Measurements from ENCODE around the gene CPSF4. TPM values are rescaled to one million over a fixed set of nuclear protein-coding genes. Genes with fewer than 3 reads are reported as not detected.
"Not testable (repeated sequence)": the region's sequence is repeated elsewhere in the genome, so short reads cannot be mapped to it uniquely, and the experiment has no call there.

CPSF4 gene
- total RNA-seq, 1 donor from 2014 or later = 89.9 TPM

DNA sequence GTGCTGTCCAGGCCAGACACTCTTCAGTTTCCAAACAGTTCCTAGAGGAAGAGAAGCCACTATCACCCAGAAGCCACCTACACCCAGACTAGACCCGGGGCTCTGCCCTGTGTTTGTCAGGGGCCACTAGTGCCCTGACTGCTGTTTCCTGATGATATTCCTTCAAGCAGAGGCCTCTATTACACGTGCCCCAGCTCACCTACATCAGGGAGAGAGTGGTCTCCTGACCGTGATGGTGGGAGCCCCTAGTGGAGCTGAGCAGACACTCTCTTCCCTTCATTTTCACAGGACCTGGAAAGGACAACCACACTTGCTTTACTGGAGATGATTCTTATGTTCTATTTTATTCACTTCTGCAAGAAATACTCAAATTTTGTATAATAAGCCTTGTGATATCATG is 52.1 kb downstream of the CPSF4 start:
- DNase-seq (ENCODE audit: low spot score) = no peak
- H3K9me3 Mint-ChIP-seq = peaks cover 51% of the 10 kb centered on the region
- H3K27ac Mint-ChIP-seq = no peak overlapping the region
- intact Hi-C loops (cut with micrococcal nuclease) = no loop called here
- H3K4me3 Mint-ChIP-seq (ENCODE audit: low read depth) = no peak overlapping the region
- peaks cover 84% of the 10 kb centered on the region for H3K36me3 Mint-ChIP-seq (ENCODE audit: low read depth)
- H3K4me1 Mint-ChIP-seq (ENCODE audit: low read depth) = no peaks in the 10 kb centered on the region
- no peaks in the 10 kb centered on the region for H3K27me3 Mint-ChIP-seq (ENCODE audit: low read depth)

DNA sequence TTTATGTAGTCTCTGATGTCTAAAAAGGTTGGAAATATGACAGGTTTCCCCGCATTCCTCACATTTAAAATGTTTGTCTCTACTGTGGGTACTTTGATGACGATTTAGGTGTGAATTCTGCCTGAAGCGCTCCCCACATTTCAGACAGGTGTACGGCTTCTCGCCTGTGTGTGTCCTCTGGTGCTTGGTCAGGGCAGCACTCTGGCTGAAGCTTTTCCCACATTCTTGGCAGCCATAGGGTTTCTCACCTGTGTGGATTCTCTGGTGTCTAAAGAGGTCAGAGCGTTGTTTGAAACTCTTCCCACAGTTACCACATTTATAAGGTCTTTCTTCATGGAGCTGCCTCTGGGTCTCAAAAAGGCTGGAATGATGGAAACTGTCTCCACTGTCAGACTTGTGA is 55.1 kb downstream of the CPSF4 start:
- Mint-ChIP-seq H3K27ac (no peak overlapping the region), H3K4me3 (ENCODE audit: low read depth) (no peak overlapping the region), H3K36me3 (ENCODE audit: low read depth) (peaks cover 87% of the 10 kb centered on the region), H3K9me3 (peaks cover 48% of the 10 kb centered on the region), H3K4me1 (ENCODE audit: low read depth) (peaks cover 11% of the 10 kb centered on the region), H3K27me3 (ENCODE audit: low read depth) (no peaks in the 10 kb centered on the region)
- intact Hi-C loops (cut with micrococcal nuclease) = no loop called here
- no peak for DNase-seq (ENCODE audit: low spot score)

DNA sequence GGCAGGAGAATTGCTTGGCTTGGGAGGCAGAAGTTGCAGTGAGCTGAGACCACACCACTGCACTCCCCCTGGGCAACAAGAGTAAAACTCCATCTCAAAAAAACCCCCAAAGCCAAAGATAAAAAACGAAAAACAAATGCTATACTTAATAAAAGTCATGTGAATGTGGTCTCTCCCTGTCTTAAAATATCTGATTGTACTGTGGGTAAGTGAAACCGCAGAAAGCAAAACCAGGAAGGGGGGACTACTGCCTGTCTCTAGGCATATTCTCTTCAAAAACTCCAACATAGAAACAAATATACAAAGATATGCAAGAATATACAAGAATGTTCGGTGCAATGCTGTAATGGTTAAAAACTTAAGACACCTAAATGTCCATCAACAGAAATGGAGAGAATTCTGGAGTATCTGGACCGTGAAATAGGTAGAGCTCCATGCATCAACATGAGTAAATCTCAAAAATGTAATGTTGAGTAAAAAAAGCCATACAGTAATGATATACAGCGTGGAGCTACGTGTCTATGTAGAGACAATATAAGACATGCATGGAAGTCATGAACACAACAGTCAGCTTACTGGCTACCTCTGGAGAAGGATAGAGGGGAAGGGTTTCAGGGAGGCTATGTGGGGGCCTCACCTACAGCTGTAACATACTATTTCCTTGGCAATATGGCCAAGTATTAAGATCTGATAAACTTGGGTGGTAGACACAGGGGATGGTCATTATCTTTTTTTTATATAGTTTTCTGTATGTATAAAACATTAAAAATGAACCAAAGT is 59.2 kb downstream of the CPSF4 start:
- no peak for DNase-seq (ENCODE audit: low spot score)
- intact Hi-C loops (cut with micrococcal nuclease) = no loop called here
- H3K4me3 Mint-ChIP-seq (ENCODE audit: low read depth) = peak overlapping the region; percentile 94
- H3K27ac Mint-ChIP-seq = peak overlapping the region; percentile 70
- peaks cover 20% of the 10 kb centered on the region for H3K4me1 Mint-ChIP-seq (ENCODE audit: low read depth)
- H3K9me3 Mint-ChIP-seq = peaks cover 28% of the 10 kb centered on the region
- peaks cover 77% of the 10 kb centered on the region for H3K36me3 Mint-ChIP-seq (ENCODE audit: low read depth)
- H3K27me3 Mint-ChIP-seq (ENCODE audit: low read depth) = no peaks in the 10 kb centered on the region

DNA sequence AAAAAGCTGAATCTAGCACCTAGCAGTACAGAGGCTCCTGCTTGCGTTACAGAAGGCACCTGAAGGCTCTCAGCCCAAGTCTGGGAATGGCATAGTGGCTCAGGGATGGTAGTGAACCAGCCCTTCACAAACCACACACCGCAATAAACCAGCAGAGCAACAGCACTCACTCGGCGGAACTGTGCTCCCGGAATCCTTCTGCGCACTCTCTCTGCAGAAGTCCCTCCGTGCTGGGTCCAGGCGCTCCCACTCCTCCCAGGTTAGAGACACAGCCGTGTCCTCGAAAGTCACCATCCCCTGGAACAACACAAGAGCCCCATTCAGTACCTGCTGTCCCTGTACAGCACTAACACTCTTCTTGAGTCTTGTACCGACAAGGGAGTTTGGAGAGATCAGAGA is 59.8 kb downstream of the CPSF4 start:
- Mint-ChIP-seq H3K27ac (peak overlapping the region; percentile 81), H3K4me1 (ENCODE audit: low read depth) (peaks cover 20% of the 10 kb centered on the region), H3K36me3 (ENCODE audit: low read depth) (peaks cover 71% of the 10 kb centered on the region), H3K27me3 (ENCODE audit: low read depth) (no peaks in the 10 kb centered on the region), H3K4me3 (ENCODE audit: low read depth) (peak overlapping the region; percentile 94), H3K9me3 (peaks cover 22% of the 10 kb centered on the region)
- no peak for DNase-seq (ENCODE audit: low spot score)
- intact Hi-C loops (cut with micrococcal nuclease) = no loop called here

DNA sequence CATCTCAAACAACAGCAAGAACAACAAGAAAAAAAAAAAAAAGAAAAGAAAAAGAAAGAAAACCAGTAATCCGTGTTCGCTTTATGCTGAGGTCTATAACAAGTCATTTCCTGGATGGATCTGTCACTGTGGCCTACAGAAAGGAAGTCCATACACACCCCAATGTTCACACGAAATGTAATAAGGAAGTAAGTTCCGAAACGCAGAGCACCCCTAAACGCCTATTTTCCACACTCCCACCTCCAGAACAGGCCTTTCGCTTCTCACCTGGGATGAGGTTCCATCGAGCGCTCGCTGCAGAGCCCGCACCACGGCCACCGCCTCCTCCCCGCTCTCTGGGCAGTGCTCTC is 60.6 kb downstream of the CPSF4 start:
- intact Hi-C loops (cut with micrococcal nuclease) = no loop called here
- Mint-ChIP-seq H3K4me3 (ENCODE audit: low read depth) (peak overlapping the region; percentile 94), H3K27ac (peak overlapping the region; percentile 98), H3K27me3 (ENCODE audit: low read depth) (no peaks in the 10 kb centered on the region), H3K9me3 (peaks cover 14% of the 10 kb centered on the region), H3K4me1 (ENCODE audit: low read depth) (peaks cover 20% of the 10 kb centered on the region), H3K36me3 (ENCODE audit: low read depth) (peaks cover 63% of the 10 kb centered on the region)
- no peak for DNase-seq (ENCODE audit: low spot score)

DNA sequence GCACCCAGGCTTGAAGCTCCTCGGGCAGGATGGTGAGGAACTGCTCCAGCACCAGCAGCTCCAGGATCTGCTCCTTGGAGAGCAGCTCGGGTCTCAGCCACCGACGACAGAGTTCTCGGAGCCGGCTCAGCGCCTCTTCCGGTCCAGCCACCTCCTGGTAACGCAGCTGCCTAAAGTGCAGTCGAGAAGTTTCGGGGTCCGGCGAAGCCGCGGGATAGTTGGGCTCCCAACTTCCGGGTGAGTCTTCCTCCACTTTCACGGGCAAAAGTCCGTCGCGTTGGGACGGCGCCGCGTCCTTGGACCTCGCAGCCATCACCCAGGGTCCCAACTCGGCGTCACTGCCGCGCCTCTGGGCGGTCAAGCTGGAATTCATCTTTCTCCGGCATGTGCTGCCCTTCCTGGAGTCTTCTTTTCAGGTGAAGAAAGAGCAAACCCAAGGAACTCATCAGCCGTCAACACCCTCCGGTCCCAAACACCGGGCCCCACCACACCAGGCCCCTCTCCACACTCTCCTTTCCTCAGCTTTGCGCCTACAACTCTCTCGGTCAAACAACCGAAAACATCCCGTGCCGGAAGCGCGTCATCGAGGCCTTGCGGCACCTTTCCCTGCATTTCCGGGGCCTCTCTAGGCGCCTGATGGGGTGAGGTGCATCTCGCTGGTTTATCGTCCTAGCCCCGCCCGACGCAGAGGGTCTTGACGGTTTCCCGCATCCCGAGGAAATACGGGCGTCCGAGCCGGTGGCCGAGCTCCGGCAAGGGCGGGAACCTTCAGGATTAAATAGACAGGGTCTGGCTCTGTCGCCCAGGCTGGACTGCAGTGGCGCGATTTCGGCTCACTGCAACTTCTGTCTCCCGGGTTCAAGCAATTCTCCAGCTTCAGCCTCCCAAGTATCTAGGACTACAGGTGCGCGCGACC is 61.2 kb downstream of the CPSF4 start, which contains the start of gene ZNF394:
Gene ZNF394 (minus strand): TSS at position 561 of the 916 bp plus-strand sequence. CDS start 188 bp downstream, at position 373.
- peaks cover 12% of the 10 kb centered on the region for H3K9me3 Mint-ChIP-seq
- H3K27ac Mint-ChIP-seq = peak within 1 kb of the TSS; percentile 98
- intact Hi-C loops (cut with micrococcal nuclease) = loop anchor here (1.0 kb wide), 3 partner anchors 28 to 116 kb away; partner anchors contain the start of genes FAM200A, ZNF789 and ZSCAN25
- no peaks in the 10 kb centered on the region for H3K27me3 Mint-ChIP-seq (ENCODE audit: low read depth)
- peak within 1 kb of the TSS; percentile 94 for H3K4me3 Mint-ChIP-seq (ENCODE audit: low read depth)
- H3K4me1 Mint-ChIP-seq (ENCODE audit: low read depth) = peaks cover 20% of the 10 kb centered on the region
- peaks cover 57% of the 10 kb centered on the region for H3K36me3 Mint-ChIP-seq (ENCODE audit: low read depth)
- peak; percentile 86 for DNase-seq (ENCODE audit: low spot score)

DNA sequence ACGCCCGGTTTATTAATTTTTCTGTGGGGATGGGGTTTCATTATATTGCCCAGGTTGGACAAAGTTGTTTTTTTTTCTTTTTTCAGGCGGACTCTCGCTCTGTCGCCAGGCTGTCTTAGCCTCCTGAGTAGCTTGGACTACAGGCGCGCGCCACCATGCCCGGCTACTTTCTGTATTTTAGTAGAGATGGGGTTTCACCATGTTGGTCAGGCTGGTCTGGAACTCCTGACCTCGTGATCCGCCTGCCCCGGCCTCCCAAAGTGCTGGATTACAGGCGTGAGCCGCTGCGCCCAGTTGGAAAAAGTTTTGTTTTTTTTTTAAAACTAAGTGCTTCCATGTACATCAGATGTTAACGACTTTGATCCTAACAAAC is 61.9 kb downstream of the CPSF4 start:
- Mint-ChIP-seq H3K36me3 (ENCODE audit: low read depth) (peaks cover 50% of the 10 kb centered on the region), H3K27me3 (ENCODE audit: low read depth) (no peaks in the 10 kb centered on the region), H3K4me1 (ENCODE audit: low read depth) (peaks cover 23% of the 10 kb centered on the region), H3K27ac (peak overlapping the region; percentile 98), H3K4me3 (ENCODE audit: low read depth) (peak overlapping the region; percentile 94), H3K9me3 (peaks cover 12% of the 10 kb centered on the region)
- intact Hi-C loops (cut with micrococcal nuclease) = loop anchor here (1.0 kb wide), 3 partner anchors 28 to 116 kb away; partner anchors contain the start of genes FAM200A, ZNF789 and ZSCAN25
- DNase-seq (ENCODE audit: low spot score) = no peak

DNA sequence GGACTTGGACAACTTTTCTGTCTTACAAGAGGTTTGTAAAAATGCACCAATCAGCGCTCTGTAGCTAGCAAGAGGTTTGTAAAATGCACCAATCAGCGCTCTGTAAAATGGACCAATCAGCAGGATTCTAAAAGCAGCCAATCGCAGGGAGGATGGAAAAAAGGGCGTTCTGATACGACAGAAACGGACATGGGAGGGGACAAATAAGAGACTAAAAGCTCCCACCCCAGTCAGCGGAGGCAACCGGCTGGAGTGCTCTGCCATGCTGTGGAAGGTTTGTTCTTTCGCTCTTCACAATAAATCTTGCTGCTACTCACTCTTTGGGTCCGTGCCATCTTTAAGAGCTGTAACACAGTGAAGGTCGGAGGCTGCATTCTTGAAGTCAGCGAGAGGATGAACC is 62.5 kb downstream of the CPSF4 start:
- DNase-seq (ENCODE audit: low spot score); intact Hi-C loops (cut with micrococcal nuclease); H3K27me3 Mint-ChIP-seq (ENCODE audit: low read depth); H3K9me3 Mint-ChIP-seq: not testable (repeated sequence)
- Mint-ChIP-seq H3K27ac (peak overlapping the region; percentile 58), H3K4me1 (ENCODE audit: low read depth) (peaks cover 29% of the 10 kb centered on the region), H3K36me3 (ENCODE audit: low read depth) (peaks cover 48% of the 10 kb centered on the region), H3K4me3 (ENCODE audit: low read depth) (peak overlapping the region; percentile 94)

DNA sequence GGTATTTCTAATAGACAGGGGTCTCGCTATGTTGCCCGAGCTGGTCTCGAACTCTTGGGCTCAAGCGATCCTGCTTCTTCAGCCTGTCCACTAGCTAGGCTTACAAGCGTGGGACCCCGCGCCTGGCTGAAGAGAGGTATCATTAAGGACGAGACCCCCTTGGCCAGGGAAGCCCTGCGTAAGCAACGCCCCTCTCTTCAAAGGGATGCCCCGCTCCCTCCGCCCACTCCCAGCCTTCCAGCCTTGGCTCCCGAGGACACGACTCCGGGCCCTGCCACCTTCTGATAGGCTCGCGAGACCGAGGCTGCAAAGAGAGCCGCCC is 65.5 kb downstream of the CPSF4 start:
- intact Hi-C loops (cut with micrococcal nuclease) = loop anchor here (1.0 kb wide), 1 partner anchor 32 kb away; the partner anchor contains the start of gene ZNF789
- H3K27ac Mint-ChIP-seq = peak overlapping the region; percentile 100
- no peaks in the 10 kb centered on the region for H3K27me3 Mint-ChIP-seq (ENCODE audit: low read depth)
- peaks cover 29% of the 10 kb centered on the region for H3K36me3 Mint-ChIP-seq (ENCODE audit: low read depth)
- DNase-seq (ENCODE audit: low spot score) = no peak
- peaks cover 24% of the 10 kb centered on the region for H3K4me1 Mint-ChIP-seq (ENCODE audit: low read depth)
- no peaks in the 10 kb centered on the region for H3K9me3 Mint-ChIP-seq
- peak overlapping the region; percentile 100 for H3K4me3 Mint-ChIP-seq (ENCODE audit: low read depth)

DNA sequence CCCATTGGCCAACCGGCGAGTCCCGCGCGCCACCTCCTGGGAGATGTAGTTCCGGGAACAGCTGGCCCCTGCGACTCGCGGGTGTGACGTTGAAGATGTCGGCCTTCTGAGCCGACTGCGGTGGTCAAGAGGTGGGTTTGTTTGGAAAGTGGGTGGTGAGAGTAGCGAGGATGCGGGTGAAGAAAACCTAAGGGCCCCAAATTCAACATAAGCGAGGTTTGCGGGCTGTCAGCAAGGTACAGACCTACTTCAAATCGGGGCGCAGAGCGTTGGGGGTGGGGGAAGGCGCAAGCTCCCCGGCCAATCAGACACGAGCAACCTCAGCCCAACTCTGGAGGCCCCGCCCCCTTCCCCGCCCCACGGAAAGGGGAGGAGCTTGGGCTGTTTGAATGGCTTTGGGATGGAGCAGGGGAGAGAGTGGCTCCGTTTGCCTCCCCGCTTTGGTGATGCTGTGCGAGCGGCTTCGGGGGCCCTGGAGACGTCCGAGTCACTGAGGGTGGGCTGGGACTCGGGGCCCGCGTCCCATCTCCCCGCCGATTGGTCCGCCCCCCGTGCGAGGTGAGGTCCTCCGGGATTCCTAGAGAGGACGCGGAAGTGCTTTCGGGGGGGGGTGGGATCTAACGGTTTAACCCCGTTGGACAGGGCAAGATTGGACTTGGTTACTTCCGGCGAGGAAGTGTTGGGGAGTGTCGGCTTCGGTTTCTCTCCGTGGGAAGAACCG is 66.0 kb downstream of the CPSF4 start, which contains the start of gene ZKSCAN5:
Gene ZKSCAN5 (plus strand): TSS at position 60 of the 721 bp plus-strand sequence. CDS start 1,383 bp downstream, outside the sequence.
- Mint-ChIP-seq H3K27me3 (ENCODE audit: low read depth) (no peaks in the 10 kb centered on the region), H3K36me3 (ENCODE audit: low read depth) (peaks cover 27% of the 10 kb centered on the region), H3K4me3 (ENCODE audit: low read depth) (peak within 1 kb of the TSS; percentile 100), H3K4me1 (ENCODE audit: low read depth) (peaks cover 24% of the 10 kb centered on the region), H3K9me3 (no peaks in the 10 kb centered on the region), H3K27ac (peak within 1 kb of the TSS; percentile 100)
- DNase-seq (ENCODE audit: low spot score) = peak; percentile 95
- intact Hi-C loops (cut with micrococcal nuclease) = loop anchor here (1.0 kb wide), 1 partner anchor 32 kb away; the partner anchor contains the start of gene ZNF789

DNA sequence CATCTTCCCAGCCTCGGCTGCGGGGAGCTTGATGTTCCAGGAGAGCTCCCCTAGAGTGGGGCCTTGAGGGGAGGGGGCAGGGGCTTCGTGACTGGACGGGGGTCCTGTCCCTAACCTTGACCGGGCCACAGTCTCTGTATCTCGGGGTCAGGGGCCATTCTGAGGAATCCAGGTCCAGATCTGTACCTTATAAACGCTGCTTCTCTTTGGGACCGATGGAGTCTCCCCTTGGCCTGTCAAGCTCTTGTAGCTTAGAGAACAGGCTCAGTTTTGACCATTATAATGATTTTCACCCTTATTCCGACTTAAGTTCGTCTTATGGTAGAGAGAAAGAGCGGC is 66.5 kb downstream of the CPSF4 start:
- intact Hi-C loops (cut with micrococcal nuclease) = no loop called here
- H3K36me3 Mint-ChIP-seq (ENCODE audit: low read depth) = peaks cover 25% of the 10 kb centered on the region

More for the DNA sequence above, 66.5 kb downstream of the CPSF4 start:
- Mint-ChIP-seq H3K27ac (peak overlapping the region; percentile 100), H3K27me3 (ENCODE audit: low read depth) (no peaks in the 10 kb centered on the region), H3K4me1 (ENCODE audit: low read depth) (peaks cover 24% of the 10 kb centered on the region), H3K9me3 (no peaks in the 10 kb centered on the region), H3K4me3 (ENCODE audit: low read depth) (peak overlapping the region; percentile 100)
- DNase-seq (ENCODE audit: low spot score) = no peak

All from activated T-helper 2 cell treated with anti-CD3 and anti-CD28 coated beads, Interferon-gamma antibody, Interleukin-2, Interleukin-4, amounts not matched to agents 10 μg/mL and 5 μg/mL and 100 μg/mL, durations not matched to agents 14 hours and 24 hours and 36 hours (primary cell).